Panc1 (cell line): ENCODE measurements around the gene ACYP2. TPM values are rescaled to one million over a fixed set of nuclear protein-coding genes. Genes with fewer than 3 reads are reported as not detected.

Experiments used
- ATAC-seq: fragments of 200-7000 bp; cut with Tn5 transposase; 2 replicates; pipeline ENCODE4 v1.9.1; 2020; ENCODE audit warnings: mild to moderate bottlenecking, moderate library complexity
- BruUV-seq: library from RNA; stranded (reverse); fragments of 400-500 nt; replicated peaks from 2 replicates; lab custom pipeline; 2021; lab: Mats Ljungman, UMichigan
- CTCF ChIA-PET: fragments of 300-600 bp; sonication (Branson Sonifier 250); formaldehyde crosslinking; loops from one replicate; lab custom pipeline; 2022; ENCODE audit warnings: antibody characterized with exemption; lab: Charles Lee
- POLR2A ChIA-PET: fragments of 300-600 bp; sonication (Branson Sonifier 250); formaldehyde crosslinking; loops from one replicate; lab custom pipeline; 2022; ENCODE audit warnings: antibody characterized with exemption; lab: Charles Lee
- DNase-seq: peaks from one replicate; pipeline ENCODE4 v3.0.0-alpha.2; 2010; ENCODE audit warnings: low read depth, low spot score
- H3K27ac ChIP-seq: 2 replicates; pipeline ENCODE4 v1.5.1; 2011; ENCODE audit warnings: mild to moderate bottlenecking, low read length, inconsistent platforms
- H3K27me3 ChIP-seq: fragments of 200-500 bp; sonication (Bioruptor generic); 2 replicates; pipeline ENCODE4 v1.6.0; 2014; ENCODE audit warnings: low read length, inconsistent platforms; ENCODE audit not compliant: control insufficient read depth, insufficient read depth
- H3K36me3 ChIP-seq: fragments of 200-500 bp; sonication (Bioruptor generic); 2 replicates; pipeline ENCODE4 v1.5.1; 2014; ENCODE audit warnings: inconsistent platforms, mild to moderate bottlenecking, low read length, moderate library complexity; ENCODE audit not compliant: control insufficient read depth, insufficient read depth
- H3K4me1 ChIP-seq: 2 replicates; pipeline ENCODE4 v1.5.1; 2011; ENCODE audit warnings: inconsistent platforms, mild to moderate bottlenecking, low read length, moderate library complexity; ENCODE audit not compliant: control insufficient read depth, insufficient read depth
- H3K4me3 ChIP-seq, 2 experiments: 2 replicates each; pipeline ENCODE4 v1.5.1; 2011 to 2012; ENCODE audit warnings: low read depth in 2 of 2, low read length in 2 of 2, mild to moderate bottlenecking in 2 of 2, inconsistent platforms in 1 of 2, moderate library complexity in 1 of 2
- H3K9me3 ChIP-seq: fragments of 200-500 bp; sonication (Bioruptor generic); 2 replicates; pipeline ENCODE4 v1.5.1; 2014; ENCODE audit warnings: low read depth, mild to moderate bottlenecking, inconsistent platforms, low read length, moderate library complexity; ENCODE audit not compliant: control insufficient read depth, insufficient read depth
- CTCF ChIP-seq: fragments of 450-650 bp; IDR thresholded peaks from 2 replicates; pipeline ENCODE4 v1.5.1; 2017; ENCODE audit warnings: mild to moderate bottlenecking
- POLR2AphosphoS5 ChIP-seq: IDR thresholded peaks from 2 replicates; pipeline ENCODE4 v1.6.1; 2012; ENCODE audit warnings: mild to moderate bottlenecking, low read depth, low read length, moderate library complexity
- SIN3A ChIP-seq: IDR thresholded peaks from 2 replicates; pipeline ENCODE4 v1.6.1; 2012; ENCODE audit warnings: low read depth, mild to moderate bottlenecking, low read length, moderate library complexity, borderline replicate concordance; ENCODE audit not compliant: insufficient read depth
- TCF7L2 ChIP-seq: IDR thresholded peaks from 2 replicates; pipeline ENCODE4 v1.6.1; 2011; ENCODE audit warnings: mild to moderate bottlenecking, low read depth, low read length, inconsistent platforms
- in situ Hi-C: cut with HindIII; loops from 2 replicates; pipeline ENCODE4 v1.10.0; 2016; ENCODE audit warnings: low sequenced_read_pairs, low pct_unique_long_range_greater_than_20kb
- intact Hi-C: fragments of 100-400 bp; cut with micrococcal nuclease; formaldehyde crosslinking; loops from one replicate; pipeline ENCODE4 v1.10.0; 2022; ENCODE audit not compliant: unreplicated experiment
- total RNA-seq: library from RNA; stranded (reverse); gene quantifications from one replicate; pipeline ENCODE4 v1.2.1, GENCODE V29; 2021; ENCODE audit not compliant: unreplicated experiment
- TF ChIP-seq, protein P1 (sequence below), 2 experiments: IDR thresholded peaks; 2 replicates each; pipeline ENCODE4 v1.6.1; 2011 to 2012; ENCODE audit warnings: low read depth in 2 of 2, control low read depth in 1 of 2, low read length in 1 of 2, mild to moderate bottlenecking in 1 of 2, moderate library complexity in 1 of 2; ENCODE audit not compliant: insufficient read depth in 1 of 2

ACYP2 gene
- total RNA-seq, 1 experiment from 2014 or later = 11.5 TPM

- no peak overlapping the region for H3K27ac ChIP-seq
- in situ Hi-C loops = no loop called here
- no peak for DNase-seq
- ATAC-seq = no peak
- CTCF ChIA-PET = no interaction called here
- no peaks in the 10 kb centered on the region for H3K27me3 ChIP-seq
- H3K36me3 ChIP-seq = no peaks in the 10 kb centered on the region
- no peaks in the 10 kb centered on the region for H3K9me3 ChIP-seq
- TF ChIP-seq CTCF (no peak), SIN3A (no peak), POLR2AphosphoS5 (no peak), TCF7L2 (no peak)
- TF ChIP-seq, protein P1, sequence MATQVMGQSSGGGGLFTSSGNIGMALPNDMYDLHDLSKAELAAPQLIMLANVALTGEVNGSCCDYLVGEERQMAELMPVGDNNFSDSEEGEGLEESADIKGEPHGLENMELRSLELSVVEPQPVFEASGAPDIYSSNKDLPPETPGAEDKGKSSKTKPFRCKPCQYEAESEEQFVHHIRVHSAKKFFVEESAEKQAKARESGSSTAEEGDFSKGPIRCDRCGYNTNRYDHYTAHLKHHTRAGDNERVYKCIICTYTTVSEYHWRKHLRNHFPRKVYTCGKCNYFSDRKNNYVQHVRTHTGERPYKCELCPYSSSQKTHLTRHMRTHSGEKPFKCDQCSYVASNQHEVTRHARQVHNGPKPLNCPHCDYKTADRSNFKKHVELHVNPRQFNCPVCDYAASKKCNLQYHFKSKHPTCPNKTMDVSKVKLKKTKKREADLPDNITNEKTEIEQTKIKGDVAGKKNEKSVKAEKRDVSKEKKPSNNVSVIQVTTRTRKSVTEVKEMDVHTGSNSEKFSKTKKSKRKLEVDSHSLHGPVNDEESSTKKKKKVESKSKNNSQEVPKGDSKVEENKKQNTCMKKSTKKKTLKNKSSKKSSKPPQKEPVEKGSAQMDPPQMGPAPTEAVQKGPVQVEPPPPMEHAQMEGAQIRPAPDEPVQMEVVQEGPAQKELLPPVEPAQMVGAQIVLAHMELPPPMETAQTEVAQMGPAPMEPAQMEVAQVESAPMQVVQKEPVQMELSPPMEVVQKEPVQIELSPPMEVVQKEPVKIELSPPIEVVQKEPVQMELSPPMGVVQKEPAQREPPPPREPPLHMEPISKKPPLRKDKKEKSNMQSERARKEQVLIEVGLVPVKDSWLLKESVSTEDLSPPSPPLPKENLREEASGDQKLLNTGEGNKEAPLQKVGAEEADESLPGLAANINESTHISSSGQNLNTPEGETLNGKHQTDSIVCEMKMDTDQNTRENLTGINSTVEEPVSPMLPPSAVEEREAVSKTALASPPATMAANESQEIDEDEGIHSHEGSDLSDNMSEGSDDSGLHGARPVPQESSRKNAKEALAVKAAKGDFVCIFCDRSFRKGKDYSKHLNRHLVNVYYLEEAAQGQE (IDR thresholded peaks at IDR 0.05; ENCODE audit: insufficient read depth in 1 of 2, low read depth in 2 of 2, low read length in 1 of 2) = no peak
- BruUV-seq = no TSS peak
- intact Hi-C loops = no loop called here
- no peak overlapping the region for H3K4me3 ChIP-seq
- H3K4me1 ChIP-seq = no peaks in the 10 kb centered on the region
- POLR2A ChIA-PET = no interaction called here
Measured at GRCh38 chr2:54187331-54187730, 71.9 kb downstream of the ACYP2 start.

DNA sequence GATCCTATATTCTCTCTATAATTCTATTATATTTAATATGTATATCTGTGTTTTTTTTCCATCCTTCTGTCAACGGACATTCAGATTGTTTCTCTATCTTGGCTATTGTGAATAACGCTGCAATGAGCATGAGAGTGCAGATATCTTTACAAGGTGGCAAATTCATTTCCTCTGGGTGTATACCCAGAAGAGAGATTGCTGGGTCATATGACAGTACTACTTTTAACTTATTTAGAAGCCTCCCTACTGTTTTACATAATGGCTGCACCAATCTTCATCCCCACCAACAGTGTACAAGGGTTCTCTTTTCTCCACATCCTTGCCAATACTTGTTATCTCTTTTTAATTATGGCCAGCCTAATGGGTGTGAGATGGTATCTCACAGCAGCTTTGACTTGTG lies 74.1 kb downstream of the ACYP2 start:
- H3K4me1 ChIP-seq = no peaks in the 10 kb centered on the region
- TF ChIP-seq SIN3A (no peak), CTCF (no peak), POLR2AphosphoS5 (no peak), TCF7L2 (no peak)
- TF ChIP-seq, protein P1 (IDR thresholded peaks at IDR 0.05; ENCODE audit: insufficient read depth in 1 of 2, low read depth in 2 of 2, low read length in 1 of 2) = no peak
- DNase-seq (no peak), ATAC-seq (no peak)
- no peaks in the 10 kb centered on the region for H3K36me3 ChIP-seq
- no TSS peak for BruUV-seq
- in situ Hi-C loops (no loop called here), intact Hi-C loops (no loop called here)
- POLR2A ChIA-PET = no interaction called here
- no peak overlapping the region for H3K27ac ChIP-seq
- CTCF ChIA-PET = no interaction called here
- no peaks in the 10 kb centered on the region for H3K27me3 ChIP-seq
- no peak overlapping the region for H3K4me3 ChIP-seq
- no peaks in the 10 kb centered on the region for H3K9me3 ChIP-seq
